ENCODE data around the gene ZNF277. TPM values are rescaled to one million over a fixed set of nuclear protein-coding genes. Genes with fewer than 3 reads are reported as not detected.

Gene ZNF277
- total RNA-seq, 1 experiment from 2014 or later, result 21.3 TPM

DNA sequence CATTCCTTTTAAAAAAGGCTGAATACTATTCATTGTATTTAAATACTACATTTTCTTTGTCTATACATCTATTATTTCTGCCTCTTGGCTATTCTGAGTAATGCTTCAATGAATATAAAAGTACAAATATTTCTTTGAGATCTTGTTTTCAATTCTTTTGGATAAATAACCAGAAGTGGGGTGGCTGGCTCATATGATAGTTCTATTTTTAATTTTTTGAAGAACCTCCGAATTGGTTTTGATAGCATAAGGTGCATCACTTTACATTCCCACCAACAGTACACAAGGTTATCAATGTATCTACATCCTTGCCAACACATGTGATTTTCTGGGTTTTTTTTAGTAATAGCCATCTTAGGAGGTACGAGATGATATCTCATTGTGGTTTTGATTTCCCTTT lies 72.5 kb downstream of the ZNF277 start:
- TF ChIP-seq EZH2 (IDR thresholded peaks at IDR 0.05) (no peak), ZNF274 (IDR thresholded peaks at IDR 0.05; ENCODE audit: low read depth, low read length) (no peak), JUND (IDR thresholded peaks at IDR 0.05) (no peak), YY1 (IDR thresholded peaks at IDR 0.05; ENCODE audit: extremely low read depth, insufficient replicate concordance, low read depth, low read length) (no peak), CBX3 (IDR thresholded peaks at IDR 0.05; ENCODE audit: low read depth) (no peak), CEBPB (IDR thresholded peaks at IDR 0.05; ENCODE audit: low read depth) (no peak)
- Histone ChIP-seq H3K27me3 (ENCODE audit: insufficient read depth, low read length) (no peaks in the 10 kb centered on the region), H4K20me1 (ENCODE audit: insufficient read depth) (no peaks in the 10 kb centered on the region), H3K9ac (ENCODE audit: low read length) (no peak overlapping the region), H2AFZ (ENCODE audit: low read depth, low read length, poor library complexity, severe bottlenecking) (no peak overlapping the region), H3K4me3 (replicated peaks in 1 of 2; ENCODE audit: low read depth in 1 of 2, low read length in 2 of 2) (no peak overlapping the region), H3K4me2 (ENCODE audit: low read length) (no peak overlapping the region), H3K79me2 (ENCODE audit: insufficient read depth, low read length) (peaks cover 6% of the 10 kb centered on the region; the same call in 1 of the 2 replicates), H3K4me1 (ENCODE audit: control insufficient read depth in 1 of 2, insufficient read depth in 2 of 2, low read length in 2 of 2) (no peaks in the 10 kb centered on the region), H3K27ac (ENCODE audit: low read depth, low read length) (no peak overlapping the region), H3K36me3 (ENCODE audit: control insufficient read depth in 1 of 2, insufficient read depth in 2 of 2, low read length in 2 of 2) (no peaks in the 10 kb centered on the region), H3K9me3 (ENCODE audit: control insufficient read depth in 1 of 2, insufficient read depth in 1 of 2, low read depth in 1 of 2, low read length in 2 of 2) (no peaks in the 10 kb centered on the region), H3K9me2 (ENCODE audit: insufficient read depth) (no peaks in the 10 kb centered on the region)
- DNase-seq (ENCODE audit: low read depth, low spot score) (no peak), ATAC-seq (no peak)
- intact Hi-C loops (cut with micrococcal nuclease), result no loop called here
- CTCF ChIA-PET, result no interaction called here
- POLR2A ChIA-PET, result no interaction called here
- BruUV-seq (replicated peaks), result no TSS peak
- RAD21 ChIA-PET (ENCODE audit: low non-redundant PET in 1 of 2, low total read pairs in 2 of 2, uncharacterized antibody in 2 of 2, unreplicated experiment in 2 of 2), result no interaction called here

DNA sequence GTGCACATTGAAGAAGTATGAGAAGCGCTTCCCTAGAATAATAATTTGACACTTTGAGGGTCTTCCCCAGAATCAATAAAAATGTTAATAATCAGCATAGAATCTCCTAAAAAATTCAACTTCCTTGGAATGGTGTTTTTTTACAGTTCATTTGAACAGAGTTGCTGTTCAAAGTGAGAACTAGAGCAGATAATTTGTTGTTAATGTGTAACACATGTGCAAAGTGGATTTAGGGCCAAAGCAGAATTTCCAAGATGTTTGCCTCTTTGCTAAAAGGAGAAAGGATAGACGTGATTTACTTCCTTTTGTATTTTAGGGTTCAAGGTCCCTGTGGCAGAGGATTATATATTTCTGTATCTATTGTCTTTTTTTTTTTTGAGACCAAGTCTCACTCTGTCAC lies 73.8 kb downstream of the ZNF277 start:
- POLR2A ChIA-PET, result no interaction called here
- ATAC-seq, result no peak
- TF ChIP-seq ELF1 (IDR thresholded peaks at IDR 0.05; ENCODE audit: borderline replicate concordance, low read depth), result no peak
- no peak overlapping the region for H3K9ac ChIP-seq (ENCODE audit: low read length)
- BruUV-seq (replicated peaks), result no TSS peak
- peaks cover 6% of the 10 kb centered on the region; the same call in 1 of the 2 replicates for H3K79me2 ChIP-seq (ENCODE audit: insufficient read depth, low read length)
- CTCF ChIA-PET, result no interaction called here
- H3K4me2 ChIP-seq (ENCODE audit: low read length), result no peak overlapping the region
- no peaks in the 10 kb centered on the region for H3K27me3 ChIP-seq (ENCODE audit: insufficient read depth, low read length)
- no peaks in the 10 kb centered on the region for H3K4me1 ChIP-seq (ENCODE audit: control insufficient read depth in 1 of 2, insufficient read depth in 2 of 2, low read length in 2 of 2)
- DNase-seq (ENCODE audit: low read depth, low spot score), result no peak
- no peaks in the 10 kb centered on the region for H3K9me2 ChIP-seq (ENCODE audit: insufficient read depth)
- no peaks in the 10 kb centered on the region for H3K9me3 ChIP-seq (ENCODE audit: control insufficient read depth in 1 of 2, insufficient read depth in 1 of 2, low read depth in 1 of 2, low read length in 2 of 2)
- RAD21 ChIA-PET (ENCODE audit: low non-redundant PET in 1 of 2, low total read pairs in 2 of 2, uncharacterized antibody in 2 of 2, unreplicated experiment in 2 of 2), result no interaction called here
- H3K36me3 ChIP-seq (ENCODE audit: control insufficient read depth in 1 of 2, insufficient read depth in 2 of 2, low read length in 2 of 2), result no peaks in the 10 kb centered on the region
- no peaks in the 10 kb centered on the region for H4K20me1 ChIP-seq (ENCODE audit: insufficient read depth)
- H3K4me3 ChIP-seq (replicated peaks in 1 of 2; ENCODE audit: low read depth in 1 of 2, low read length in 2 of 2), result no peak overlapping the region
- no peak overlapping the region for H2AFZ ChIP-seq (ENCODE audit: low read depth, low read length, poor library complexity, severe bottlenecking)
- no peak overlapping the region for H3K27ac ChIP-seq (ENCODE audit: low read depth, low read length)
- intact Hi-C loops (cut with micrococcal nuclease), result no loop called here

Measured in HCT116 (cell line).